Measurements from ENCODE around the gene P2RY6.
A peak's percentile ranks its signal among the peaks of the same experiment; 100 is the strongest.

Gene P2RY6

GRCh38 chr11:73236205-73236765, 35.9 kb upstream of the P2RY6 start:
- no peak for DNase-seq (ENCODE audit: low read depth, low spot score)

GRCh38 chr11:73236854-73237253, 35.3 kb upstream of the P2RY6 start:
- no peak for DNase-seq (ENCODE audit: low read depth, low spot score)
- no peak overlapping the region for H3K4me3 ChIP-seq (ENCODE audit: low read length)

More at GRCh38 chr11:73236205-73236765, 35.9 kb upstream of the P2RY6 start:
- H3K4me3 ChIP-seq (ENCODE audit: low read length): no peak overlapping the region

- H3K4me3 ChIP-seq (ENCODE audit: low read length): no peak overlapping the region
- no peak for DNase-seq (ENCODE audit: low read depth, low spot score)
Measured at GRCh38 chr11:73237471-73238290, 34.5 kb upstream of the P2RY6 start.

- no peak overlapping the region for H3K4me3 ChIP-seq (ENCODE audit: low read length)
- DNase-seq (ENCODE audit: low read depth, low spot score): no peak
Measured at GRCh38 chr11:73239111-73239521, 33.0 kb upstream of the P2RY6 start.

- no peak overlapping the region for H3K4me3 ChIP-seq (ENCODE audit: low read length)
- DNase-seq (ENCODE audit: low read depth, low spot score): no peak
Measured at GRCh38 chr11:73239571-73240189, 32.5 kb upstream of the P2RY6 start.

GRCh38 chr11:73240190-73240781, 31.9 kb upstream of the P2RY6 start:
- no peak overlapping the region for H3K4me3 ChIP-seq (ENCODE audit: low read length)
- no peak for DNase-seq (ENCODE audit: low read depth, low spot score)

- no peak overlapping the region for H3K4me3 ChIP-seq (ENCODE audit: low read length)
- no peak for DNase-seq (ENCODE audit: low read depth, low spot score)
Measured at GRCh38 chr11:73241300-73241699, 30.8 kb upstream of the P2RY6 start.

- peak; percentile 50 for DNase-seq (ENCODE audit: low read depth, low spot score)
- peak overlapping the region; percentile 38 for H3K4me3 ChIP-seq (ENCODE audit: low read length)
Measured at GRCh38 chr11:73242251-73243092, 29.7 kb upstream of the P2RY6 start.

GRCh38 chr11:73243093-73243485, 29.0 kb upstream of the P2RY6 start:
- DNase-seq (ENCODE audit: low read depth, low spot score): no peak
- no peak overlapping the region for H3K4me3 ChIP-seq (ENCODE audit: low read length)

- H3K4me3 ChIP-seq (ENCODE audit: low read length): no peak overlapping the region
- no peak for DNase-seq (ENCODE audit: low read depth, low spot score)
Measured at GRCh38 chr11:73244589-73245240, 27.4 kb upstream of the P2RY6 start.

- DNase-seq (ENCODE audit: low read depth, low spot score): no peak
Measured at GRCh38 chr11:73245461-73245860, 26.7 kb upstream of the P2RY6 start.

GRCh38 chr11:73246303-73246702, 25.8 kb upstream of the P2RY6 start:
- no peak overlapping the region for H3K4me3 ChIP-seq (ENCODE audit: low read length)
- DNase-seq (ENCODE audit: low read depth, low spot score): no peak

More at GRCh38 chr11:73245461-73245860, 26.7 kb upstream of the P2RY6 start:
- H3K4me3 ChIP-seq (ENCODE audit: low read length): no peak overlapping the region

- DNase-seq (ENCODE audit: low read depth, low spot score): no peak
Measured at GRCh38 chr11:73248526-73249185, 23.5 kb upstream of the P2RY6 start.

GRCh38 chr11:73249304-73249703, 22.8 kb upstream of the P2RY6 start:
- no peak overlapping the region for H3K4me3 ChIP-seq (ENCODE audit: low read length)
- DNase-seq (ENCODE audit: low read depth, low spot score): no peak

More at GRCh38 chr11:73248526-73249185, 23.5 kb upstream of the P2RY6 start:
- H3K4me3 ChIP-seq (ENCODE audit: low read length): no peak overlapping the region

GRCh38 chr11:73249853-73250783, 22.0 kb upstream of the P2RY6 start:
- H3K4me3 ChIP-seq (ENCODE audit: low read length): no peak overlapping the region
- DNase-seq (ENCODE audit: low read depth, low spot score): no peak

- DNase-seq (ENCODE audit: low read depth, low spot score): peak; percentile 28
Measured at GRCh38 chr11:73252577-73253191, 19.5 kb upstream of the P2RY6 start.

More at GRCh38 chr11:73252577-73253191, 19.5 kb upstream of the P2RY6 start:
- H3K4me3 ChIP-seq (ENCODE audit: low read length): no peak overlapping the region
